WTC11 (cell line): ENCODE results near the gene OR2AG1.

Experiments used
- CTCF ChIP-seq: fragments of 200-600 bp; IDR thresholded peaks from 2 replicates; pipeline ENCODE4 v1.8.0; 2022; ENCODE audit warnings: antibody characterized with exemption
- E2F4 ChIP-seq: sonication (generic); formaldehyde crosslinking; IDR thresholded peaks from 2 replicates; pipeline ENCODE4 v1.8.1; 2022; ENCODE audit warnings: low read depth, mild to moderate bottlenecking, moderate library complexity, missing genetic modification reagents, borderline replicate concordance
- ELF4 ChIP-seq: sonication (generic); formaldehyde crosslinking; IDR thresholded peaks from 2 replicates; pipeline ENCODE4 v1.8.1; 2022; ENCODE audit warnings: low read depth, mild to moderate bottlenecking, moderate library complexity, missing genetic modification reagents
- HMGXB4 ChIP-seq: sonication (generic); formaldehyde crosslinking; IDR thresholded peaks from 2 replicates; pipeline ENCODE4 v1.8.1; 2023; ENCODE audit warnings: mild to moderate bottlenecking, moderate library complexity, missing genetic modification reagents
- JUN ChIP-seq: sonication (generic); formaldehyde crosslinking; IDR thresholded peaks from 2 replicates; pipeline ENCODE4 v1.8.0; 2023; ENCODE audit warnings: mild to moderate bottlenecking, missing genetic modification reagents
- MLX ChIP-seq: sonication (generic); formaldehyde crosslinking; IDR thresholded peaks from 2 replicates; pipeline ENCODE4 v1.8.1; 2023; ENCODE audit warnings: mild to moderate bottlenecking, missing genetic modification reagents, moderate library complexity
- MXD4 ChIP-seq: fragments of 250-450 bp; sonication (Bioruptor Pico); IDR thresholded peaks from 2 replicates; pipeline ENCODE4 v1.8.0; 2021; ENCODE audit warnings: mild to moderate bottlenecking, moderate library complexity, borderline replicate concordance
- NR1H2 ChIP-seq: sonication (generic); formaldehyde crosslinking; IDR thresholded peaks from 2 replicates; pipeline ENCODE4 v1.9.0; 2021; ENCODE audit warnings: mild to moderate bottlenecking, moderate library complexity, missing genetic modification reagents
- NR2C2 ChIP-seq: sonication (generic); formaldehyde crosslinking; IDR thresholded peaks from 2 replicates; pipeline ENCODE4 v1.8.0; 2022; ENCODE audit warnings: mild to moderate bottlenecking, missing genetic modification reagents
- ZBTB43 ChIP-seq: sonication (generic); formaldehyde crosslinking; IDR thresholded peaks from 2 replicates; pipeline ENCODE4 v1.8.1; 2023; ENCODE audit warnings: mild to moderate bottlenecking, missing genetic modification reagents
- ZNF138 ChIP-seq: sonication (generic); formaldehyde crosslinking; conservative IDR thresholded peaks from 2 replicates; pipeline ENCODE4 v1.8.1; 2022; ENCODE audit warnings: mild to moderate bottlenecking, moderate library complexity, missing genetic modification reagents
- ZNF317 ChIP-seq: sonication (generic); formaldehyde crosslinking; IDR thresholded peaks from 2 replicates; pipeline ENCODE4 v1.8.1; 2023; ENCODE audit warnings: low read depth, mild to moderate bottlenecking, moderate library complexity, missing genetic modification reagents, borderline replicate concordance

- TF ChIP-seq CTCF (no peak), ELF4 (CRISPR knock-in tag) (no peak), MXD4 (CRISPR knock-in tag) (no peak), HMGXB4 (no peak), ZBTB43 (CRISPR knock-in tag) (no peak), E2F4 (CRISPR knock-in tag) (no peak), ZNF317 (CRISPR knock-in tag) (no peak), NR1H2 (no peak), JUN (CRISPR knock-in tag) (no peak), NR2C2 (no peak), MLX (CRISPR knock-in tag) (no peak), ZNF138 (CRISPR knock-in tag) (no peak)
Measured at GRCh38 chr11:6782720-6783119, at the start of gene OR2AG1.
